IPS-15b (cell line): ENCODE results near the gene FBXW4.

Experiments
- H3K27me3 ChIP-seq: one replicate; pipeline ENCODE4 v1.6.1; 2013; ENCODE audit warnings: low read length; ENCODE audit not compliant: control insufficient read depth, insufficient read depth
- H3K36me3 ChIP-seq: one replicate; pipeline ENCODE4 v1.6.1; 2013; ENCODE audit warnings: low read length; ENCODE audit not compliant: control insufficient read depth, insufficient read depth
- H3K4me1 ChIP-seq: one replicate; pipeline ENCODE4 v1.6.1; 2013; ENCODE audit warnings: mild to moderate bottlenecking, low read length; ENCODE audit not compliant: control insufficient read depth, insufficient read depth
- H3K4me3 ChIP-seq: one replicate; pipeline ENCODE4 v1.5.1; 2013; ENCODE audit warnings: low read depth, low read length
- H3K9ac ChIP-seq: one replicate; pipeline ENCODE4 v1.6.1; 2013; ENCODE audit warnings: low read depth, mild to moderate bottlenecking, low read length
- H3K9me3 ChIP-seq: one replicate; pipeline ENCODE4 v1.6.1; 2013; ENCODE audit warnings: mild to moderate bottlenecking, low read length; ENCODE audit not compliant: control insufficient read depth, insufficient read depth

Gene FBXW4, protein sequence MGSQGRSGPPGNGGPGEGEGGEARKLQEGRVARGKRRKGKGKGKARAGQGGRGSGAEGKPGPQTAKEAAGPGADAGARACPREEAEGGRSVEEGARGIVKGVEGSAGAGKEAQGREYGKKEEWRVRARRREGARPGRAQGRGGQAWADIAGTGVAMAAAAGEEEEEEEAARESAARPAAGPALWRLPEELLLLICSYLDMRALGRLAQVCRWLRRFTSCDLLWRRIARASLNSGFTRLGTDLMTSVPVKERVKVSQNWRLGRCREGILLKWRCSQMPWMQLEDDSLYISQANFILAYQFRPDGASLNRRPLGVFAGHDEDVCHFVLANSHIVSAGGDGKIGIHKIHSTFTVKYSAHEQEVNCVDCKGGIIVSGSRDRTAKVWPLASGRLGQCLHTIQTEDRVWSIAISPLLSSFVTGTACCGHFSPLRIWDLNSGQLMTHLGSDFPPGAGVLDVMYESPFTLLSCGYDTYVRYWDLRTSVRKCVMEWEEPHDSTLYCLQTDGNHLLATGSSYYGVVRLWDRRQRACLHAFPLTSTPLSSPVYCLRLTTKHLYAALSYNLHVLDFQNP

DNA sequence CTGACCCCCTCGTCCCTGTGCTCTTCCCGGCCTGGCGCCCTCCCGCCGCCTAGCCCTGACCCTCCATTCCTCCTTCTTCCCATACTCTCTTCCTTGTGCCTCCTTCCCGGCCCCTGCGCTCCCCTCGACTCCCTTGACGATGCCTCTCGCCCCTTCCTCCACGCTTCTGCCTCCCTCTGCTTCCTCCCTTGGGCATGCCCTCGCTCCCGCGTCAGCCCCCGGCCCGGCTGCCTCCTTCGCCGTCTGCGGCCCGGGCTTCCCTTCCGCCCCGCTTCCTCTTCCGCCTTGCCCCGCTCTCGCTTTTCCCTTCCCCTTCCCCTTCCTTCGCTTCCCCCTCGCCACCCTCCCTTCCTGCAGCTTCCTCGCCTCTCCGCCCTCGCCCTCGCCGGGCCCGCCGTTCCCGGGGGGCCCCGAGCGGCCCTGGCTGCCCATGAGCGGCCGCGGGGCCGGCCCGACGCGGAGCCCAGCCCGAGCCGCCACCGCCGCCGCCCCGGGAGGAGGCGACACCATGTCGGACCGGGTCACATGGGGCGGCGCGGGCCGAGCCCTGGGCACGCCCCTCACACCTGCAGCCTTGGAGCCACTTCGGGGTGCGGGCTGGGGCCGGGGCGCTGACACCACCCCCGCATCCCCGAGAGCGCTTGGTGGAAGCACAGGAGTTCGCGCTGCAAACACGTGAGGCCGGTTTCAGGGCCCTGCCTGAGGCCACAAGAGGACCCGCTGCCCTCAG lies at the start of gene FBXW4:
TSS of gene FBXW4 (minus strand) at position 497 of the 730 bp plus-strand sequence. CDS start at position 432, 65 bp downstream.
- peaks cover 5% of the 10 kb centered on the region for H3K4me1 ChIP-seq
- peak within 1 kb of the TSS; percentile 82 for H3K4me3 ChIP-seq
- no peaks in the 10 kb centered on the region for H3K9me3 ChIP-seq
- peaks cover 3% of the 10 kb centered on the region for H3K27me3 ChIP-seq
- peak within 1 kb of the TSS; percentile 79 for H3K9ac ChIP-seq
- H3K36me3 ChIP-seq, result no peaks in the 10 kb centered on the region

DNA sequence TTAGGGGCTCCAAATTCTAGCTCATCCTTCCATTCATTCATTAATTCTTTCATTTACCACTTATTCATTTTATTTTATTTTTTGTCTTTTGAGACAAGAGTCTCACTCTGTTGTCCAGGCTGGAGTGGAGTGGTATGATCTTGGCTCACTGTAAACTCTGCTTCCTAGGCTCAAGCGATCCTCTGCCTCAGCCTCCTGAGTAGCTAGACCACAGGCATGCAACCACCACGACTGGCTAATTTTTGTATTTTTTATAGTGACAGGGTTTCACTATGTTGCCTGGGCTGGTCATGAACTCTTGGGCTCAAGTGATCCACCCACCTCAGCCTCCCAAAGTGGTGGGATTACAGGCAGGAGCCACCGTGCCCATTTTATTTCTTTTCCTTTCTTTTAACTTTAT lies 49.3 kb upstream of the FBXW4 start:
- Histone ChIP-seq H3K4me1 (peaks cover 2% of the 10 kb centered on the region), H3K4me3 (no peak overlapping the region), H3K27me3 (peaks cover 4% of the 10 kb centered on the region), H3K9me3 (no peaks in the 10 kb centered on the region), H3K36me3 (no peaks in the 10 kb centered on the region), H3K9ac (no peak overlapping the region)

DNA sequence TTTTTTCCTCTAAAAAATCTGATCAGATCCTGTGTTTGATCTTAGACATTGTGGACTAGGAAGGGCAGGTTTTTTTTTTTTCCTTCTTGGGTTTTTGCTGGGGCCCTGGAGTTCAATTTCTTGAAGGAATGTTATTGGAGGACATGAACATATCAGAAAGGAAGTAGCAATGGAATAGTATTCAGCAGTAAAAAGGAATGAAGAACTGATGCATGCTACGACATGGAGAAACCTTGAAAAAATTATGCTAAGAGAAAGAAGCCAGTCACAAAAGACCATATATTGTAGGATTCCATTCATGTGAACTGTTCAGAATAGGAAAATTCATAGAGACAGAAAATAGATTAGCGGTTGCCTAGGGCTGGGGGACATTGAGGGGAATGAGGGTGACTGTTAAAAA lies 47.0 kb upstream of the FBXW4 start:
- Histone ChIP-seq H3K4me1 (no peaks in the 10 kb centered on the region), H3K9me3 (no peaks in the 10 kb centered on the region), H3K9ac (no peak overlapping the region), H3K4me3 (no peak overlapping the region), H3K27me3 (peaks cover 4% of the 10 kb centered on the region), H3K36me3 (no peaks in the 10 kb centered on the region)

DNA sequence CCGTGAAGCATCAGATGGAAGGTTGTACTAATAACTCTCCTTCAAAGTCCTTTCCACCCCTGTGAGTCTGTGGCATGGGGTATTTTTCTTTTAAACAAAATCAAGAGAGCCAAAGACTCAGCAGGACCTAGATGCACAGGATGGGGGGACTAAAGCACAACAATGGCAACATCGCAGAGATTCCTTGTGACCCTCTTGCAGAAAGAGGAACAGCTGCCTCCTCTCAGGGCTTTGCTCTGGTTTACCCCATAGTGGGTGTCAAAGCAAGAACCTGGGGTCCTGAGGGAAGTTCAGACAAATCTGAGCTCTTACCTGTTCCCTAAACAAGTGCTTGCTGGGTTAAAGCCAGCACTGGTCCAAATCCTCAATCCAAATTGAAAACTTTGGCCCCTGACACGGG lies 41.7 kb upstream of the FBXW4 start:
- Histone ChIP-seq H3K27me3 (peaks cover 4% of the 10 kb centered on the region), H3K9me3 (no peaks in the 10 kb centered on the region), H3K9ac (no peak overlapping the region), H3K4me3 (no peak overlapping the region), H3K36me3 (no peaks in the 10 kb centered on the region), H3K4me1 (peaks cover 2% of the 10 kb centered on the region)

DNA sequence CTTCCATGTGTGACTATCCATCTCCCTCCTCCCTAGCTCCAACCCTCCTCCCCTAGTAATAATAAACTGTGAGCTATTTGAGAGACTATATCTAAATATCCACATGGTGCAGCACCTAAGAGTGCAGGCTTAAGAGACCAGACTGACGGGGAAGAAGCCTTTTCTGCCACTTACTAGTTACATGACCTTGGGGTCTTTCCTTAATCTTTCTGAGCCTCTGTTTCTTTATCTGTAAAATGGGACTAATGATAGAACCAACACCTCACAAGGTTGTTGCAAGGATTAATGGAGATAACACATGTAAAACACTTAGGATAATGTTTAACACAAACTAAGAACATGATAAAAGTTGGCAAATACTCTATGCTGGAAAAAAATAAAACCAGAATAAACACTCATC lies 37.1 kb upstream of the FBXW4 start:
- no peaks in the 10 kb centered on the region for H3K9me3 ChIP-seq
- H3K4me3 ChIP-seq, result no peak overlapping the region
- peaks cover 2% of the 10 kb centered on the region for H3K4me1 ChIP-seq
- no peaks in the 10 kb centered on the region for H3K27me3 ChIP-seq
- no peaks in the 10 kb centered on the region for H3K36me3 ChIP-seq
- H3K9ac ChIP-seq, result no peak overlapping the region

DNA sequence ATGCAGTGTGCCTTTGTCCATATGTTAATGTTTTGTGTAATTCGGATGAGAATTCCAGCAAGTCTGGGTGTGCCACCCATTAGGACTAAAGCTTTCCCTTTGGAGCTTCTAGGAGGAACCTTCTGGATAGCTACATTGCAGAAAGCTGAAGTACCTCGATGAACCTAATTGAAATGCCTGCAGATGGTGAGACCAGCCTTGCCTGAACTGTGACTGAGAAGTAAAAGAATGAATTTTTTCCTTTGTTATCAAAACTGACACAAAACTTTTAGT lies 31.1 kb upstream of the FBXW4 start:
- peaks cover 19% of the 10 kb centered on the region for H3K4me1 ChIP-seq
- no peaks in the 10 kb centered on the region for H3K36me3 ChIP-seq
- no peak overlapping the region for H3K9ac ChIP-seq
- no peak overlapping the region for H3K4me3 ChIP-seq
- H3K9me3 ChIP-seq, result no peaks in the 10 kb centered on the region
- no peaks in the 10 kb centered on the region for H3K27me3 ChIP-seq

DNA sequence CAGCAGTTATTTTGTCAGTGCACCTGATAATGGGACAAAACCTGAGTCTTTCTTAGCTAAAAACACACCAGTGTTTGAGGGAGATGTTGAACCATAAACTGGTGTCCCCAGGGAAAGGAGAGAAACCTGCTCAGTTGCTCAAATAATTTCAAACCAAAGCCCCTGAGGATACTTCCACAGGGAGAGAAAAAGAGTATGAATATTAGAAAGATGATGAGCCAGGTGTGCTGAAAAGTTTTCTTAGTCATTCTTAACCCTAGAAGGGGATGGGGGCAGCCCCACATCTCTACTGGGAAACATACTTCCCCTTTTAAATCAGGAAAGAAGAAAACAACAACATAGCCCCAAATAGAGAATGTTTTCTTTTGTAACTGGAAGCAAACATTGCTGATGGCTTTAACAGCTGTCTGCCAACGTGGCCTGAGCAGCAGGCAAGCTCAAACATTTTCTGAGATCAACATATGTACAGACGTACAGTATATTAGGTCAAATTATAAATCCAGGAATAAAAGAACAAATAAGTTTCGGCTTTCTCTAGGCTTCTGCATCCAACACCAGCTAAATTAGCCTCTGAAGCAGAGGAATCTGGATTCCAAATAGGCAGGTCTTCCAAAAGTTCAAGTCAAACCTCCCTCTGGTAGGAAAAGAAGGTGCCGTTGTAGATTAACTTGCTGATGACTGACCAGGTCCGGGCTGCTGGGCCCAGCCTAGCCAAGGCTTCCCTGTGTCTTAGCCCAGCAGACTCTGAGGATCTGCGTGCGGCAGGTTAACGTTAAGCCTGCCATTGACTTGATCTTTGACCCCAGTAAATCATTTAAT lies 30.5 kb upstream of the FBXW4 start:
- H3K27me3 ChIP-seq, result no peaks in the 10 kb centered on the region
- H3K9me3 ChIP-seq, result no peaks in the 10 kb centered on the region
- H3K9ac ChIP-seq, result no peak overlapping the region
- peaks cover 19% of the 10 kb centered on the region for H3K4me1 ChIP-seq
- H3K36me3 ChIP-seq, result no peaks in the 10 kb centered on the region
- H3K4me3 ChIP-seq, result no peak overlapping the region

DNA sequence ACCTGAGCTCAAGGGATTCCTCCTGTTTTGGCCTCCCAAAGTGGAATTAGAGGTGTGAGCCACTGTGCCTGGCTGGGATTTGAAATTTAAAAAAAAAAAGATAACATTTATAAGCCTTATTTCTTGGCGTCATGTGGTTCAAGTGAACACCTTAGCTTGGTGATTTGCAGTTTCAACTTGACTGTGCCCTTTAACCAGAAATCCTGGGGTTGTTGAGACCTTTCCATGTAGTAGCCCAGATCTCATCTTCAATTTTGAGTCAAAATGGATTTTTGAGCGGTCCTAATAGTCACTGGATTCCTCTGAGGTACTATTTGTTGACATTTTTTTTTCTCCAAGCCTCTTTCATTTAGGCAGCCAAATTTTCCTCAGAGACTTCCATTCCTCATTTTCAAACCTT lies 29.5 kb upstream of the FBXW4 start:
- no peaks in the 10 kb centered on the region for H3K9me3 ChIP-seq
- H3K36me3 ChIP-seq, result no peaks in the 10 kb centered on the region
- H3K27me3 ChIP-seq, result no peaks in the 10 kb centered on the region
- H3K4me1 ChIP-seq, result peaks cover 19% of the 10 kb centered on the region
- no peak overlapping the region for H3K9ac ChIP-seq
- no peak overlapping the region for H3K4me3 ChIP-seq

DNA sequence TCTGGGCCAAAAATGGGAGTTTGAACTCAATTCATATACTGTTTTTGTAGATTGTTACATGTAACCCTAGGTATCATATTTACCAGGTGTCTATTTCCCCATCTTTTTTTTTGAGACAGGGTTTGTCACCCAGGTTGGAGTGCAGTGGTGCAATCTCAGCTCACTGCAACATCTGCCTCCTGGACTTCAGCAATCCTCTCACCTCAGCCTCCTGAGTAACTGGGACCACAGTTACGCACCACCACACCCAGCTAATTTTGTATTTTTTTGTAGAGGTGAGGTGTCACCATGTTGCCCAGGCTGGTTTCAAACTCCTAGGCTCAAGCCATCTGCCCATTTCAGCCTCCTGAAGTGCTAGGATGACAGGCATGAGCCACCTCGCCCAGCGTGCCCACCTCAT lies 28.2 kb upstream of the FBXW4 start:
- Histone ChIP-seq H3K4me3 (no peak overlapping the region), H3K4me1 (peaks cover 19% of the 10 kb centered on the region), H3K27me3 (no peaks in the 10 kb centered on the region)

DNA sequence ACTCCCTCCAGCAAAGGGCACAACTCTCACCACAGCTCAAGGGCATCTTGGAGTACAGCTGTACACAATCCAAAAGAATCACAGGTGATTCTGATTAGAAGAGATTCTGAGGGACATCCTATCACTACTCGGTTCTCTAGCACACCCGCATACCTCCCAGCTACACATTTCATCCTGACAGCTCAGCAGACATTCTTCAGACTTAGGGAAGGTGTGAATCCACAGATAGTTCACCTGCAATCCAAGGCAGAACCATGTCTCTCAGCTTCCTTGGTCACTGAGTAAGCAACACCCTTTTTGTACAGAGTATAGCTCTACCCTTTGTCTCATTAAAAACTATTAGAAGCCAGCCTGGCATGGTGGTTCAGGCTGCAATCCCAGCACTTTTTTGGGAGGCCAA lies 26.8 kb upstream of the FBXW4 start:
- Histone ChIP-seq H3K27me3 (no peaks in the 10 kb centered on the region), H3K36me3 (no peaks in the 10 kb centered on the region), H3K4me3 (no peak overlapping the region), H3K9me3 (no peaks in the 10 kb centered on the region), H3K4me1 (peaks cover 19% of the 10 kb centered on the region), H3K9ac (no peak overlapping the region)

More for the DNA sequence above, 28.2 kb upstream of the FBXW4 start:
- Histone ChIP-seq H3K9ac (no peak overlapping the region), H3K9me3 (no peaks in the 10 kb centered on the region), H3K36me3 (no peaks in the 10 kb centered on the region)

DNA sequence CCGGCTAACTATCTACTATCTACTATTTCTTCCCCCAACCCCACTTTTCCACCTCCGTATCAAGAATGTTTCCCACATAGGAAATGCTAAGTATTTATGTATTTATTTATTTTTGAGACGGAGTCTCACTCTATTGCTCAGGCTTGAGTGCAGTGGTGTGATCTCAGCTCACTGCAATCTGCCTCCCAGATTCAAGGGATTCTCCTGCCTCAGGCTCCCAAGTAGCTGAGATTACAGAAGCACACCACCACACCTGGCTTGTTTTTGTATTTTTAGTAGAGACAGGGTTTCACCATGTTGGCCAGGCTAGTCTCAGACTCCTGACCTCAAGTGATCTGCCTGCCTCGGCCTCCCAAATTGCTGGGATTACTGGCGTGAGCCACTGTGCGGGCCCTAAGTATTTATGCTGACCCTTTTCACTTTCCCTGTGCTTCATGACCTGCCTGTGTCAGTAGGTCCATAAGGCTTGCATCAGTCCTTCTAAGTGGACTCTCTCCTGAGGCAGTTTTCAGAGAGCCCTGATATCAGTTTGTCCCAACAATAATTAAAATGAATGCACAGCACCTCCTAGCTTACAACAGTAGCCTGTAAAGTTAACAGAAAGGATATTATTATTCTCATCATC lies 25.7 kb upstream of the FBXW4 start:
- Histone ChIP-seq H3K36me3 (no peaks in the 10 kb centered on the region), H3K9ac (no peak overlapping the region), H3K4me3 (no peak overlapping the region), H3K27me3 (no peaks in the 10 kb centered on the region), H3K9me3 (no peaks in the 10 kb centered on the region), H3K4me1 (peaks cover 16% of the 10 kb centered on the region)
